Progenitor cell of endocrine pancreas (in vitro differentiated cells): ENCODE measurements around the gene PGAP6. TPM values are rescaled to one million over a fixed set of nuclear protein-coding genes. Genes with fewer than 3 reads are reported as not detected.

Experiments used
- DNase-seq: peaks from one replicate; pipeline ENCODE4 v3.0.0; 2021; ENCODE audit warnings: low spot score; ENCODE audit not compliant: unreplicated experiment
- H3K27ac Mint-ChIP-seq: 2 replicates; pipeline ENCODE4 v1.8.0; 2021; ENCODE audit warnings: mild to moderate bottlenecking, moderate library complexity, mixed read lengths
- H3K27me3 Mint-ChIP-seq: 2 replicates; pipeline ENCODE4 v1.8.0; 2021; ENCODE audit warnings: mixed read lengths
- H3K36me3 Mint-ChIP-seq: 2 replicates; pipeline ENCODE4 v1.8.0; 2022; ENCODE audit warnings: mixed read lengths; ENCODE audit not compliant: insufficient read depth
- H3K4me1 Mint-ChIP-seq: 2 replicates; pipeline ENCODE4 v1.8.0; 2021; ENCODE audit warnings: low read depth, mixed read lengths
- H3K4me3 Mint-ChIP-seq: 2 replicates; pipeline ENCODE4 v1.8.0; 2021; ENCODE audit warnings: low read depth, mild to moderate bottlenecking, moderate library complexity, mixed read lengths
- H3K9me3 Mint-ChIP-seq: 2 replicates; pipeline ENCODE4 v1.8.0; 2021; ENCODE audit warnings: low read depth, mixed read lengths
- CTCF ChIP-seq: fragments of 200-600 bp; sonication (generic); IDR thresholded peaks from one replicate; pipeline ENCODE4 v1.5.0; 2021; ENCODE audit warnings: antibody characterized with exemption, mild to moderate bottlenecking; ENCODE audit not compliant: unreplicated experiment
- total RNA-seq: library from RNA; stranded (reverse); gene quantifications from 2 replicates; pipeline ENCODE4 v1.2.1, GENCODE V29; 2021

PGAP6 gene
- total RNA-seq, 1 donor from 2014 or later, result 92.9 TPM

DNA sequence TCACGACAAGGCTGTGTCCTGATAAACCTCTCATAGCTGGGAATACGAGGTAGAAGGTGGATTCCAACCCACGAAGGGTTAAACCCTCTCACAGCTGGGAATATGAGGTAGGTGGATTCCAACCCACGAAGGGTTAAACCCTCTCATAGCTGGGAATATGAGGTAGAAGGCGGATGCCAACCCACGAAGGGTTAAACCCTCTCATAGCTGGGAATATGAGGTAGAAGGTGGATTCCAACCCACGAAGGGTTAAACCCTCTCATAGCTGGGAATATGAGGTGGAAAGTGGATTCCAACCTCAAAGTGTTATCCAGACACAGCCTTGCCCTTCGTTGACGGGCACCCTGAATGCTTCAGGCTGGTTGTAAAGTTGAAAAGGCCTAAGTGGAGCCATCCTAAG lies 60.2 kb downstream of the PGAP6 start:
- no peaks in the 10 kb centered on the region for H3K27me3 Mint-ChIP-seq
- no peak overlapping the region for H3K4me3 Mint-ChIP-seq
- H3K4me1 Mint-ChIP-seq, result peaks cover 9% of the 10 kb centered on the region
- no peak overlapping the region for H3K27ac Mint-ChIP-seq
- no peak for DNase-seq
- H3K36me3 Mint-ChIP-seq, result peaks cover 3% of the 10 kb centered on the region
- no peak for TF ChIP-seq CTCF
- H3K9me3 Mint-ChIP-seq, result no peaks in the 10 kb centered on the region

Other genes starting within 250 kb of the PGAP6 start
- 55.0 and 60.8 TPM in 2 replicates for gene NPRL3, start 243.3 kb downstream of the PGAP6 start, total RNA-seq
- not detected in 2 replicates for gene HBZ, start 229.3 kb downstream of the PGAP6 start, total RNA-seq
- not detected in 2 replicates for gene HBM, start 216.0 kb downstream of the PGAP6 start, total RNA-seq
- gene HBA2, start 209.1 kb downstream of the PGAP6 start, total RNA-seq, result not detected in 2 replicates
- gene HBA1, start 205.3 kb downstream of the PGAP6 start, total RNA-seq, result not detected in 2 replicates
- gene HBQ1, start 201.5 kb downstream of the PGAP6 start, total RNA-seq, result 0.60 and 0.84 TPM in 2 replicates
- gene LUC7L, start 152.5 kb downstream of the PGAP6 start, total RNA-seq, result 229 and 230 TPM in 2 replicates
- gene FAM234A, start 147.2 kb downstream of the PGAP6 start, total RNA-seq, result 127 and 129 TPM in 2 replicates
- gene RGS11, start 106.0 kb downstream of the PGAP6 start, total RNA-seq, result 2.4 TPM in 2 replicates
- gene ARHGDIG, start 101.4 kb downstream of the PGAP6 start, total RNA-seq, result 6.0 and 6.5 TPM in 2 replicates
- 3.8 TPM in 2 replicates for gene PDIA2, start 98.8 kb downstream of the PGAP6 start, total RNA-seq
- 33.6 and 34.4 TPM in 2 replicates for gene AXIN1, start 29.3 kb downstream of the PGAP6 start, total RNA-seq
- gene MRPL28, start 11.4 kb downstream of the PGAP6 start, total RNA-seq, result 82.7 and 85.3 TPM in 2 replicates
- gene NME4, start 15.2 kb upstream of the PGAP6 start, total RNA-seq, result 151 and 154 TPM in 2 replicates
- gene DECR2, start 19.9 kb upstream of the PGAP6 start, total RNA-seq, result 39.4 and 41.3 TPM in 2 replicates
- 92.7 and 97.9 TPM in 2 replicates for gene RAB11FIP3, start 43.7 kb upstream of the PGAP6 start, total RNA-seq
- 53.9 and 57.4 TPM in 2 replicates for gene CAPN15, start 145.7 kb upstream of the PGAP6 start, total RNA-seq
- gene PRR35, start 178.4 kb upstream of the PGAP6 start, total RNA-seq, result not detected in 2 replicates
- gene NHLRC4, start 185.0 kb upstream of the PGAP6 start, total RNA-seq, result 0.51 and 1.4 TPM in 2 replicates
- 109 TPM in 2 replicates for gene PIGQ, start 188.0 kb upstream of the PGAP6 start, total RNA-seq
- 29.0 and 30.6 TPM in 2 replicates for gene RAB40C, start 208.1 kb upstream of the PGAP6 start, total RNA-seq
- 37.2 and 42.8 TPM in 2 replicates for gene WFIKKN1, start 249.0 kb upstream of the PGAP6 start, total RNA-seq